Measurements from ENCODE around the gene RBM44. TPM values are rescaled to one million over a fixed set of nuclear protein-coding genes. Genes with fewer than 3 reads are reported as not detected.

Gene RBM44
- total RNA-seq, 1 donor from 2014 or later = 0.50 TPM

GRCh38 chr2:237823544-237823943, 25.0 kb downstream of the RBM44 start:
- no peak overlapping the region for H3K4me3 Mint-ChIP-seq (ENCODE audit: unreplicated experiment)
- peaks cover 2% of the 10 kb centered on the region for H3K36me3 Mint-ChIP-seq (ENCODE audit: low read depth)
- H3K9me3 Mint-ChIP-seq (ENCODE audit: low read depth) = no peaks in the 10 kb centered on the region
- TF ChIP-seq CTCF (IDR thresholded peaks at IDR 0.05) = no peak
- peaks cover 11% of the 10 kb centered on the region for H3K4me1 Mint-ChIP-seq (ENCODE audit: low read depth)
- H3K27ac Mint-ChIP-seq (ENCODE audit: unreplicated experiment) = no peak overlapping the region
- no peaks in the 10 kb centered on the region for H3K27me3 Mint-ChIP-seq (ENCODE audit: low read depth)
- no peak for DNase-seq (ENCODE audit: low spot score)

GRCh38 chr2:237824085-237824484, 25.5 kb downstream of the RBM44 start:
- TF ChIP-seq CTCF (IDR thresholded peaks at IDR 0.05) = no peak
- no peaks in the 10 kb centered on the region for H3K27me3 Mint-ChIP-seq (ENCODE audit: low read depth)
- H3K4me1 Mint-ChIP-seq (ENCODE audit: low read depth) = peaks cover 10% of the 10 kb centered on the region
- DNase-seq (ENCODE audit: low spot score) = no peak
- H3K4me3 Mint-ChIP-seq (ENCODE audit: unreplicated experiment) = no peak overlapping the region
- peaks cover 2% of the 10 kb centered on the region for H3K36me3 Mint-ChIP-seq (ENCODE audit: low read depth)
- no peaks in the 10 kb centered on the region for H3K9me3 Mint-ChIP-seq (ENCODE audit: low read depth)
- H3K27ac Mint-ChIP-seq (ENCODE audit: unreplicated experiment) = no peak overlapping the region

- H3K27me3 Mint-ChIP-seq (ENCODE audit: low read depth) = no peaks in the 10 kb centered on the region
- no peaks in the 10 kb centered on the region for H3K4me1 Mint-ChIP-seq (ENCODE audit: low read depth)
- H3K9me3 Mint-ChIP-seq (ENCODE audit: low read depth) = no peaks in the 10 kb centered on the region
- TF ChIP-seq CTCF (IDR thresholded peaks at IDR 0.05) = no peak
- H3K4me3 Mint-ChIP-seq (ENCODE audit: unreplicated experiment) = no peak overlapping the region
- no peak for DNase-seq (ENCODE audit: low spot score)
- peaks cover 2% of the 10 kb centered on the region for H3K36me3 Mint-ChIP-seq (ENCODE audit: low read depth)
- H3K27ac Mint-ChIP-seq (ENCODE audit: unreplicated experiment) = no peak overlapping the region
These were observed 28.9 kb downstream of the RBM44 start for GRCh38 chr2:237827421-237827987.

GRCh38 chr2:237830522-237830921, 31.9 kb downstream of the RBM44 start:
- Mint-ChIP-seq H3K9me3 (ENCODE audit: low read depth) (no peaks in the 10 kb centered on the region), H3K4me1 (ENCODE audit: low read depth) (peaks cover 7% of the 10 kb centered on the region), H3K27ac (ENCODE audit: unreplicated experiment) (no peak overlapping the region), H3K4me3 (ENCODE audit: unreplicated experiment) (no peak overlapping the region), H3K27me3 (ENCODE audit: low read depth) (no peaks in the 10 kb centered on the region), H3K36me3 (ENCODE audit: low read depth) (peaks cover under 1% of the 10 kb centered on the region)
- no peak for DNase-seq (ENCODE audit: low spot score)
- TF ChIP-seq CTCF (IDR thresholded peaks at IDR 0.05) = no peak

GRCh38 chr2:237833546-237833945, 35.0 kb downstream of the RBM44 start:
- DNase-seq (ENCODE audit: low spot score) = no peak
- Mint-ChIP-seq H3K36me3 (ENCODE audit: low read depth) (no peaks in the 10 kb centered on the region), H3K27ac (ENCODE audit: unreplicated experiment) (no peak overlapping the region), H3K9me3 (ENCODE audit: low read depth) (no peaks in the 10 kb centered on the region), H3K27me3 (ENCODE audit: low read depth) (no peaks in the 10 kb centered on the region), H3K4me1 (ENCODE audit: low read depth) (peaks cover 7% of the 10 kb centered on the region), H3K4me3 (ENCODE audit: unreplicated experiment) (no peak overlapping the region)
- no peak for TF ChIP-seq CTCF (IDR thresholded peaks at IDR 0.05)
